ENCODE data around the gene AJAP1.

DNA sequence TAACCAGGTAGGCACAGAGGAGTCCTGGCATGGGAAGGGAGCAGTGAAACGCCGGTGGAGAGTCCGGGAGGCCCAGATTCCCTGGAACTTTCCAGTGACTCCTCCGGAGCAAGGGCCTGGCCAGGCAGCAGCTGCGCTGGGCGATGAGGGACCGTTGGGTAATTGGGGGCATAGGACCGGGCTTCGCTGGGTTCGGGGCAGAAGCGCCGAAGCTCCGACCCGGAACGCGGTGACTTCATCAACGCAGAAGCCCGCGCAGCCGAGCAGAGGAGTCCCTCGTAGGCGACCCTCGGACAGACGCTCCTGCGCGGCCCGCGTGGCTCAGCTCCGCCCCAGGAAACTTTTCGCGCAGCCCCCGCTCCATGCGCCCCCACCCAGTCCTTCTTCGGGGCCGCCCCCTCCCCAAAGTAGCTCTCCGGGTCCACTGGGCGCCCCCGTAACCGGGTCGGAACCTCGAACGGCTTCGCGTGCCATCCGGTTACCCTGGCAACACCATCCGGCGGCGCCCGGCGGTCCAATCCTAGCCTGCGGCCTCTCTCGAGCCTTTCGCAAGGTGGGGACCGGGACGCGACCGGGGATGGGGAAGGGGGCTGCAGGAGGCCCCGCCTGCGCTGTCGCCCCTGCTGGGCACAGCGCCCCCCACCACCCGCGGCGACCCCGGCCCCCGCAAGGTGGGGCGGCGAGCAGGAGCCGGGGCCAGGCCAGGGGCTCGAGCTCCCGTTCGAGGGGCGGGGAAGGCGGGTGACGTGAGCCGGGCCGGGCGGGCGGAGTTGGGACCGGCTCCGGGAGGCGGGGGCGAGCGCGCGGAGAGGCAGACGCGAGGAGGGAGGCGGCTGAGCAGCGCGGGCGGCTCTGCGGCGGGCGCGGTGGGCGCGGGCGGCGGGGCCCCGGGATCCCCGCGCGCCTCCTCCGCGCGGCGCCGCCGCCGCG lies at the start of gene AJAP1:
- TF ChIP-seq SP1 (IDR thresholded peaks at IDR 0.05) (no peak), LEF1 (IDR thresholded peaks at IDR 0.05; ENCODE audit: borderline replicate concordance) (no peak), FOXM1 (IDR thresholded peaks at IDR 0.05; ENCODE audit: borderline replicate concordance) (no peak)

Measured in HEK293T (cell line).